Measurements from ENCODE around the gene HES3.

HES3 gene

GRCh38 chr1:6205849-6206519, 38.0 kb upstream of the HES3 start, which contains the start of gene RNF207:
RNF207 (plus strand) TSS chr1:6206119; CDS start chr1:6206536, 417 bp downstream.
- Histone ChIP-seq H3K4me1 (ENCODE audit: control insufficient read depth, insufficient read depth, low read depth, low read length) (peaks cover 35% of the 10 kb centered on the region), H3K4me2 (ENCODE audit: low read length, poor library complexity, severe bottlenecking) (peak within 1 kb of the TSS; percentile 37), H4K91ac (ENCODE audit: low read length) (peak within 1 kb of the TSS; percentile 48), H3K9me3 (ENCODE audit: control insufficient read depth, low read length) (no peaks in the 10 kb centered on the region), H3K14ac (ENCODE audit: low read length in 2 of 2) (no peak within 1 kb of the TSS), H4K8ac (ENCODE audit: low read length) (peak within 1 kb of the TSS; percentile 82), H2BK5ac (ENCODE audit: low read depth, low read length, poor library complexity, severe bottlenecking) (no peak within 1 kb of the TSS), H2BK12ac (ENCODE audit: low read length in 2 of 2) (peak within 1 kb of the TSS; percentile 1 to 24), H3K4me3 (ENCODE audit: insufficient read depth in 1 of 2, low read depth in 1 of 2, low read length in 2 of 2) (peak within 1 kb of the TSS; percentile 43 to 72), H2AK5ac (ENCODE audit: low read length, severe bottlenecking) (no peak within 1 kb of the TSS), H3K4ac (ENCODE audit: low read depth in 1 of 2, low read length in 2 of 2) (peak within 1 kb of the TSS in 1 of 2 experiments; percentile 41), H3K27ac (ENCODE audit: low read length, poor library complexity, severe bottlenecking) (no peak within 1 kb of the TSS), H3K18ac (ENCODE audit: low read depth in 1 of 2, low read length in 2 of 2) (peak within 1 kb of the TSS; percentile 46 to 79), H3K36me3 (ENCODE audit: control insufficient read depth in 1 of 2, insufficient read depth in 2 of 2, low read depth in 1 of 2, low read length in 2 of 2) (peaks cover 0 to 20% of the 10 kb centered on the region in 2 experiments), H3K27me3 (ENCODE audit: control insufficient read depth in 1 of 2, insufficient read depth in 1 of 2, low read length in 2 of 2) (peaks cover 0 to 19% of the 10 kb centered on the region in 2 experiments), H3K23ac (ENCODE audit: low read length in 2 of 2) (no peak within 1 kb of the TSS), H3K79me1 (replicated peaks; ENCODE audit: low read length, poor library complexity, severe bottlenecking) (no peaks in the 10 kb centered on the region), H3K9ac (ENCODE audit: low read length) (peak within 1 kb of the TSS; percentile 83), H2AFZ (ENCODE audit: low read depth, low read length) (no peak within 1 kb of the TSS), H2BK120ac (ENCODE audit: low read depth, low read length) (no peak within 1 kb of the TSS), H2BK15ac (ENCODE audit: low read depth, poor library complexity, severe bottlenecking) (peak within 1 kb of the TSS; percentile 77)
- peak; percentile 53 for DNase-seq
- WGBS, result 11% methylated on average over 45 of the region's 66 CpGs

GRCh38 chr1:6206520-6206855, 37.5 kb upstream of the HES3 start:
- Histone ChIP-seq H3K23ac (ENCODE audit: low read length in 2 of 2) (no peak overlapping the region), H2BK12ac (ENCODE audit: low read length in 2 of 2) (no peak overlapping the region), H3K14ac (ENCODE audit: low read length in 2 of 2) (no peak overlapping the region), H2BK5ac (ENCODE audit: low read depth, low read length, poor library complexity, severe bottlenecking) (no peak overlapping the region), H4K91ac (ENCODE audit: low read length) (no peak overlapping the region), H2AFZ (ENCODE audit: low read depth, low read length) (no peak overlapping the region), H3K36me3 (ENCODE audit: control insufficient read depth in 1 of 2, insufficient read depth in 2 of 2, low read depth in 1 of 2, low read length in 2 of 2) (peaks cover 0 to 21% of the 10 kb centered on the region in 2 experiments), H3K79me1 (replicated peaks; ENCODE audit: low read length, poor library complexity, severe bottlenecking) (no peaks in the 10 kb centered on the region), H2BK15ac (ENCODE audit: low read depth, poor library complexity, severe bottlenecking) (peak overlapping the region; percentile 20), H3K9ac (ENCODE audit: low read length) (no peak overlapping the region), H3K4me2 (ENCODE audit: low read length, poor library complexity, severe bottlenecking) (peak overlapping the region; percentile 12), H4K8ac (ENCODE audit: low read length) (no peak overlapping the region), H3K4me1 (ENCODE audit: control insufficient read depth, insufficient read depth, low read depth, low read length) (peaks cover 35% of the 10 kb centered on the region), H3K4ac (ENCODE audit: low read depth in 1 of 2, low read length in 2 of 2) (no peak overlapping the region), H3K4me3 (ENCODE audit: insufficient read depth in 1 of 2, low read depth in 1 of 2, low read length in 2 of 2) (peak overlapping the region; percentile 43 to 64), H2AK5ac (ENCODE audit: low read length, severe bottlenecking) (no peak overlapping the region), H2BK120ac (ENCODE audit: low read depth, low read length) (no peak overlapping the region), H3K27me3 (ENCODE audit: control insufficient read depth in 1 of 2, insufficient read depth in 1 of 2, low read length in 2 of 2) (peaks cover 0 to 19% of the 10 kb centered on the region in 2 experiments), H3K9me3 (ENCODE audit: control insufficient read depth, low read length) (no peaks in the 10 kb centered on the region), H3K27ac (ENCODE audit: low read length, poor library complexity, severe bottlenecking) (no peak overlapping the region), H3K18ac (ENCODE audit: low read depth in 1 of 2, low read length in 2 of 2) (no peak overlapping the region)
- 64% methylated on average over 24 of the region's 25 CpGs for WGBS
- DNase-seq, result no peak

GRCh38 chr1:6207075-6207885, 36.7 kb upstream of the HES3 start:
- Histone ChIP-seq H3K79me1 (replicated peaks; ENCODE audit: low read length, poor library complexity, severe bottlenecking) (no peaks in the 10 kb centered on the region), H3K27me3 (ENCODE audit: control insufficient read depth in 1 of 2, insufficient read depth in 1 of 2, low read length in 2 of 2) (peaks cover 0 to 19% of the 10 kb centered on the region in 2 experiments), H3K18ac (ENCODE audit: low read depth in 1 of 2, low read length in 2 of 2) (no peak overlapping the region), H4K8ac (ENCODE audit: low read length) (no peak overlapping the region), H2AFZ (ENCODE audit: low read depth, low read length) (no peak overlapping the region), H3K4me2 (ENCODE audit: low read length, poor library complexity, severe bottlenecking) (no peak overlapping the region), H3K9me3 (ENCODE audit: control insufficient read depth, low read length) (no peaks in the 10 kb centered on the region), H3K27ac (ENCODE audit: low read length, poor library complexity, severe bottlenecking) (no peak overlapping the region), H2BK15ac (ENCODE audit: low read depth, poor library complexity, severe bottlenecking) (no peak overlapping the region), H3K36me3 (ENCODE audit: control insufficient read depth in 1 of 2, insufficient read depth in 2 of 2, low read depth in 1 of 2, low read length in 2 of 2) (peaks cover 0 to 21% of the 10 kb centered on the region in 2 experiments), H3K9ac (ENCODE audit: low read length) (no peak overlapping the region), H3K14ac (ENCODE audit: low read length in 2 of 2) (no peak overlapping the region), H3K23ac (ENCODE audit: low read length in 2 of 2) (no peak overlapping the region), H2AK5ac (ENCODE audit: low read length, severe bottlenecking) (no peak overlapping the region), H3K4me3 (ENCODE audit: insufficient read depth in 1 of 2, low read depth in 1 of 2, low read length in 2 of 2) (no peak overlapping the region), H3K4ac (ENCODE audit: low read depth in 1 of 2, low read length in 2 of 2) (no peak overlapping the region), H2BK120ac (ENCODE audit: low read depth, low read length) (no peak overlapping the region), H4K91ac (ENCODE audit: low read length) (no peak overlapping the region), H3K4me1 (ENCODE audit: control insufficient read depth, insufficient read depth, low read depth, low read length) (peaks cover 35% of the 10 kb centered on the region), H2BK5ac (ENCODE audit: low read depth, low read length, poor library complexity, severe bottlenecking) (no peak overlapping the region), H2BK12ac (ENCODE audit: low read length in 2 of 2) (peak overlapping the region in 1 of 2 experiments; percentile 24)
- WGBS, result 86% methylated on average over 19 of the region's 19 CpGs
- no peak for DNase-seq

GRCh38 chr1:6207921-6208320, 36.1 kb upstream of the HES3 start:
- no peak overlapping the region for H3K23ac ChIP-seq (ENCODE audit: low read length in 2 of 2)
- 85% methylated on average over 10 of the region's 10 CpGs for WGBS
- H2BK12ac ChIP-seq (ENCODE audit: low read length in 2 of 2), result no peak overlapping the region
- no peak overlapping the region for H3K18ac ChIP-seq (ENCODE audit: low read depth in 1 of 2, low read length in 2 of 2)
- H3K9ac ChIP-seq (ENCODE audit: low read length), result no peak overlapping the region
- peaks cover 35% of the 10 kb centered on the region for H3K4me1 ChIP-seq (ENCODE audit: control insufficient read depth, insufficient read depth, low read depth, low read length)
- H3K79me1 ChIP-seq (replicated peaks; ENCODE audit: low read length, poor library complexity, severe bottlenecking), result no peaks in the 10 kb centered on the region
- no peak overlapping the region for H2AFZ ChIP-seq (ENCODE audit: low read depth, low read length)
- H3K27ac ChIP-seq (ENCODE audit: low read length, poor library complexity, severe bottlenecking), result no peak overlapping the region
- H3K9me3 ChIP-seq (ENCODE audit: control insufficient read depth, low read length), result no peaks in the 10 kb centered on the region
- no peak overlapping the region for H4K91ac ChIP-seq (ENCODE audit: low read length)
- no peak overlapping the region for H2BK120ac ChIP-seq (ENCODE audit: low read depth, low read length)
- H4K8ac ChIP-seq (ENCODE audit: low read length), result no peak overlapping the region
- no peak overlapping the region for H3K4me2 ChIP-seq (ENCODE audit: low read length, poor library complexity, severe bottlenecking)
- H3K14ac ChIP-seq (ENCODE audit: low read length in 2 of 2), result no peak overlapping the region
- H3K36me3 ChIP-seq (ENCODE audit: control insufficient read depth in 1 of 2, insufficient read depth in 2 of 2, low read depth in 1 of 2, low read length in 2 of 2), result peaks cover 0 to 21% of the 10 kb centered on the region in 2 experiments
- H3K4ac ChIP-seq (ENCODE audit: low read depth in 1 of 2, low read length in 2 of 2), result no peak overlapping the region
- H2BK5ac ChIP-seq (ENCODE audit: low read depth, low read length, poor library complexity, severe bottlenecking), result no peak overlapping the region
- DNase-seq, result no peak
- no peak overlapping the region for H2BK15ac ChIP-seq (ENCODE audit: low read depth, poor library complexity, severe bottlenecking)
- H3K4me3 ChIP-seq (ENCODE audit: insufficient read depth in 1 of 2, low read depth in 1 of 2, low read length in 2 of 2), result no peak overlapping the region
- H2AK5ac ChIP-seq (ENCODE audit: low read length, severe bottlenecking), result no peak overlapping the region
- peaks cover 0 to 19% of the 10 kb centered on the region in 2 experiments for H3K27me3 ChIP-seq (ENCODE audit: control insufficient read depth in 1 of 2, insufficient read depth in 1 of 2, low read length in 2 of 2)
